ENCODE data around the gene PDCD4.
"Not testable (repeated sequence)": the region's sequence is repeated elsewhere in the genome, so short reads cannot be mapped to it uniquely, and the experiment has no call there.

PDCD4 gene

GRCh38 chr10:110861476-110861875, 10.3 kb upstream of the PDCD4 start:
- no peak for DNase-seq (ENCODE audit: low read depth)

GRCh38 chr10:110861930-110862649, 9.6 kb upstream of the PDCD4 start:
- DNase-seq (ENCODE audit: low read depth): no peak

- no peak for DNase-seq (ENCODE audit: low read depth)
These were observed 8.8 kb upstream of the PDCD4 start for GRCh38 chr10:110862961-110863360.

GRCh38 chr10:110863361-110863760, 8.4 kb upstream of the PDCD4 start:
- no peak for DNase-seq (ENCODE audit: low read depth)

- DNase-seq (ENCODE audit: low read depth): no peak
These were observed 7.8 kb upstream of the PDCD4 start for GRCh38 chr10:110863956-110864355.

GRCh38 chr10:110864662-110865140, 7.0 kb upstream of the PDCD4 start:
- DNase-seq (ENCODE audit: low read depth): no peak

- DNase-seq (ENCODE audit: low read depth): no peak
These were observed 6.4 kb upstream of the PDCD4 start for GRCh38 chr10:110865186-110865808.

- DNase-seq (ENCODE audit: low read depth): no peak
These were observed 5.8 kb upstream of the PDCD4 start for GRCh38 chr10:110865809-110866482.

GRCh38 chr10:110867011-110867806, 4.5 kb upstream of the PDCD4 start:
- DNase-seq (ENCODE audit: low read depth): not testable (repeated sequence)

- no peak for DNase-seq (ENCODE audit: low read depth)
These were observed 3.8 kb upstream of the PDCD4 start for GRCh38 chr10:110867807-110868465.

GRCh38 chr10:110868981-110869380, 2.7 kb upstream of the PDCD4 start:
- DNase-seq (ENCODE audit: low read depth): no peak

- no peak for DNase-seq (ENCODE audit: low read depth)
These were observed 868 bp upstream of the PDCD4 start for GRCh38 chr10:110870823-110871297.

- peak; percentile 66 for DNase-seq (ENCODE audit: low read depth)
These were observed 636 bp downstream of the PDCD4 start for GRCh38 chr10:110872145-110872983.

GRCh38 chr10:110872984-110873923, 1.5 kb downstream of the PDCD4 start:
- DNase-seq (ENCODE audit: low read depth): no peak

- DNase-seq (ENCODE audit: low read depth): no peak
These were observed 2.2 kb downstream of the PDCD4 start for GRCh38 chr10:110873951-110874350.

GRCh38 chr10:110876000-110876399, 4.3 kb downstream of the PDCD4 start:
- DNase-seq (ENCODE audit: low read depth): no peak

GRCh38 chr10:110876788-110877187, 5.1 kb downstream of the PDCD4 start:
- DNase-seq (ENCODE audit: low read depth): no peak

- DNase-seq (ENCODE audit: low read depth): no peak
These were observed 8.3 kb downstream of the PDCD4 start for GRCh38 chr10:110880012-110880411.

- DNase-seq (ENCODE audit: low read depth): no peak
These were observed 9.5 kb downstream of the PDCD4 start for GRCh38 chr10:110881247-110881646.

GRCh38 chr10:110881905-110882304, 10.2 kb downstream of the PDCD4 start:
- no peak for DNase-seq (ENCODE audit: low read depth)
